Measurements from ENCODE around the gene LEKR1. TPM values are rescaled to one million over a fixed set of nuclear protein-coding genes. Genes with fewer than 3 reads are reported as not detected.
A peak's percentile ranks its signal among the peaks of the same experiment; 100 is the strongest.

The LEKR1 gene
- total and polyA plus RNA-seq, 2 of the 13 experiments (the other 11 are each of a cell fraction or from before 2014, with no cell fraction given): 0.49 to 1.5 TPM

DNA sequence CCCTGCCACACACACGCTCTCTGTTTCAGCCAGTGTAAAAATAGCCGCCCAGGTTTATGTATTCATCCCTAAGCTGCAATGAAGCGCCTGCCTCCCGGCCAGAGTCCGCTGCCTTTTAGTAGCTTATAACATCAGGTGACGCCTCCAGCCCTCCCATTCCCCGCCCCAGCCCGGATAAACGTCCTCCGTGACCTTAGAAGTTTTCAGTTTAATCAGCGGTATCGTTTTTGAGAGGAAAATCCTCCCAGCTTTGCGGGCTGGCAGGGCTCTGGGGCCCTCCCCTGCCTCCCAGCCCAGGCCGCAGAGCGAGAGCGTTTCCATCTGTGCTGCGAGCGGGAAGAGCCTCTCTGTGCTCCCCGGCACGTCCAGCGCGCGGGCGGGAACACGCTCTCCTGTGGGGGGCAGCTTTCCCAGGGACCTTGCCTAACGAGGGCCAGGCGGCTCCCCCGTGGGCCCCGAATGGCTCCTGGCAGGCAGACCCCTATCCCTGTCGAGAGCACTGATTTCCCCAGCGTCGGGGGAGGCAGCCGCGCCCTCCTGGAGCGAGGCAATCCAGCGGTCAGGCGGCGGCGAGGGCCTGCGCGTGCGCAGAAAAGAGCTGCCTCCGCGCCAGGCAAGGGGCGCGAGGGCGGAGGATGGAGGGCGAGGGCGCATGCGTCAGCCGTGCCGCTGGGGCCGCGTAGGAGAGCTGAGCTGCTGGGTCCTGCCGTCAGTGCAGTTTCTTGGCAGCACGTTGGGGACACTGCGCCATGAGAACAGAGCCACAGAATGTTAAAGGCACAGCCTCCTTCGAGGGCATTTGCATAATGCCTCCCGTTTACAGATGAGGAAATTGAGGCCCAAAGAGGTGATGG, 262.7 kb downstream of the LEKR1 start (continued):
- TF ChIP-seq EP300 (IDR thresholded peaks at IDR 0.05; ENCODE audit: low read depth in 2 of 2, low read length in 2 of 2) (peak in 1 of 2 experiments; percentile 72; a peak in 1 of 4 replicates), EP300 (CRISPR knock-in tag; IDR thresholded peaks at IDR 0.05; ENCODE audit: borderline replicate concordance) (peak; percentile 40; the same call in 1 of the 2 replicates), ZNF138 (CRISPR knock-in tag; IDR thresholded peaks at IDR 0.05; ENCODE audit: low read depth) (no peak), YEATS2 (CRISPR knock-in tag; IDR thresholded peaks at IDR 0.05; ENCODE audit: borderline replicate concordance) (peak; percentile 70; the same call in 1 of the 2 replicates), SP4 (CRISPR knock-in tag; IDR thresholded peaks at IDR 0.05) (peak; percentile 71), ZFP90 (CRISPR knock-in tag; IDR thresholded peaks at IDR 0.05; ENCODE audit: borderline replicate concordance) (peak; percentile 46), ARID3A (IDR thresholded peaks at IDR 0.05; ENCODE audit: low read depth, low read length) (no peak), ZNF879 (CRISPR knock-in tag; IDR thresholded peaks at IDR 0.05) (peak; percentile 92), KDM5B (CRISPR knock-in tag; IDR thresholded peaks at IDR 0.05; ENCODE audit: borderline replicate concordance) (peak; percentile 99), RAD21 (CRISPR knock-in tag; IDR thresholded peaks at IDR 0.05) (0 out of 2 replicates have a peak, but pooled peaks have one; percentile 35), ATF7-NPFF (CRISPR knock-in tag; IDR thresholded peaks at IDR 0.05; ENCODE audit: low read depth) (peak; percentile 83; the same call in 1 of the 2 replicates), SKI (IDR thresholded peaks at IDR 0.05; ENCODE audit: partially characterized antibody) (no peak), ZC3H13 (CRISPR knock-in tag; IDR thresholded peaks at IDR 0.05) (peak; percentile 95), NR1H2 (CRISPR knock-in tag; IDR thresholded peaks at IDR 0.05; ENCODE audit: borderline replicate concordance, low read depth) (no peak), FOXA1 (IDR thresholded peaks at IDR 0.05) (no peak), FOXA1 (CRISPR knock-in tag; IDR thresholded peaks at IDR 0.05) (no peak; the same call in 1 of the 2 replicates)
- TF ChIP-seq, protein P1, sequence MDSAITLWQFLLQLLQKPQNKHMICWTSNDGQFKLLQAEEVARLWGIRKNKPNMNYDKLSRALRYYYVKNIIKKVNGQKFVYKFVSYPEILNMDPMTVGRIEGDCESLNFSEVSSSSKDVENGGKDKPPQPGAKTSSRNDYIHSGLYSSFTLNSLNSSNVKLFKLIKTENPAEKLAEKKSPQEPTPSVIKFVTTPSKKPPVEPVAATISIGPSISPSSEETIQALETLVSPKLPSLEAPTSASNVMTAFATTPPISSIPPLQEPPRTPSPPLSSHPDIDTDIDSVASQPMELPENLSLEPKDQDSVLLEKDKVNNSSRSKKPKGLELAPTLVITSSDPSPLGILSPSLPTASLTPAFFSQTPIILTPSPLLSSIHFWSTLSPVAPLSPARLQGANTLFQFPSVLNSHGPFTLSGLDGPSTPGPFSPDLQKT (CRISPR knock-in tag; IDR thresholded peaks at IDR 0.05; ENCODE audit: borderline replicate concordance): no peak
- TF ChIP-seq, protein P2, sequence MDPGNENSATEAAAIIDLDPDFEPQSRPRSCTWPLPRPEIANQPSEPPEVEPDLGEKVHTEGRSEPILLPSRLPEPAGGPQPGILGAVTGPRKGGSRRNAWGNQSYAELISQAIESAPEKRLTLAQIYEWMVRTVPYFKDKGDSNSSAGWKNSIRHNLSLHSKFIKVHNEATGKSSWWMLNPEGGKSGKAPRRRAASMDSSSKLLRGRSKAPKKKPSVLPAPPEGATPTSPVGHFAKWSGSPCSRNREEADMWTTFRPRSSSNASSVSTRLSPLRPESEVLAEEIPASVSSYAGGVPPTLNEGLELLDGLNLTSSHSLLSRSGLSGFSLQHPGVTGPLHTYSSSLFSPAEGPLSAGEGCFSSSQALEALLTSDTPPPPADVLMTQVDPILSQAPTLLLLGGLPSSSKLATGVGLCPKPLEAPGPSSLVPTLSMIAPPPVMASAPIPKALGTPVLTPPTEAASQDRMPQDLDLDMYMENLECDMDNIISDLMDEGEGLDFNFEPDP (CRISPR knock-in tag; conservative IDR thresholded peaks at IDR 0.05): no peak
- TF ChIP-seq, protein P3, sequence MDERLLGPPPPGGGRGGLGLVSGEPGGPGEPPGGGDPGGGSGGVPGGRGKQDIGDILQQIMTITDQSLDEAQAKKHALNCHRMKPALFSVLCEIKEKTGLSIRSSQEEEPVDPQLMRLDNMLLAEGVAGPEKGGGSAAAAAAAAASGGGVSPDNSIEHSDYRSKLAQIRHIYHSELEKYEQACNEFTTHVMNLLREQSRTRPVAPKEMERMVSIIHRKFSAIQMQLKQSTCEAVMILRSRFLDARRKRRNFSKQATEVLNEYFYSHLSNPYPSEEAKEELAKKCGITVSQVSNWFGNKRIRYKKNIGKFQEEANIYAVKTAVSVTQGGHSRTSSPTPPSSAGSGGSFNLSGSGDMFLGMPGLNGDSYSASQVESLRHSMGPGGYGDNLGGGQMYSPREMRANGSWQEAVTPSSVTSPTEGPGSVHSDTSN (CRISPR knock-in tag; IDR thresholded peaks at IDR 0.05): no peak
- TF ChIP-seq, protein P4, sequence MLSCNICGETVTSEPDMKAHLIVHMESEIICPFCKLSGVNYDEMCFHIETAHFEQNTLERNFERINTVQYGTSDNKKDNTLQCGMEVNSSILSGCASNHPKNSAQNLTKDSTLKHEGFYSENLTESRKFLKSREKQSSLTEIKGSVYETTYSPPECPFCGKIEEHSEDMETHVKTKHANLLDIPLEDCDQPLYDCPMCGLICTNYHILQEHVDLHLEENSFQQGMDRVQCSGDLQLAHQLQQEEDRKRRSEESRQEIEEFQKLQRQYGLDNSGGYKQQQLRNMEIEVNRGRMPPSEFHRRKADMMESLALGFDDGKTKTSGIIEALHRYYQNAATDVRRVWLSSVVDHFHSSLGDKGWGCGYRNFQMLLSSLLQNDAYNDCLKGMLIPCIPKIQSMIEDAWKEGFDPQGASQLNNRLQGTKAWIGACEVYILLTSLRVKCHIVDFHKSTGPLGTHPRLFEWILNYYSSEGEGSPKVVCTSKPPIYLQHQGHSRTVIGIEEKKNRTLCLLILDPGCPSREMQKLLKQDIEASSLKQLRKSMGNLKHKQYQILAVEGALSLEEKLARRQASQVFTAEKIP (CRISPR knock-in tag; IDR thresholded peaks at IDR 0.05; ENCODE audit: borderline replicate concordance): no peak
